HL-60/S4 treated with phorbol 12-myristate 13-acetate at 8.2 ng/mL for 4 days and 3 days (cell line): ENCODE results near the gene OBSCN.

Source experiments
- in situ Hi-C: fragments of 300-500 bp; cut with MboI; formaldehyde crosslinking; loops from 2 replicates; pipeline ENCODE4 v1.15.0; 2022; ENCODE audit warnings: low sequenced_read_pairs

OBSCN gene

DNA sequence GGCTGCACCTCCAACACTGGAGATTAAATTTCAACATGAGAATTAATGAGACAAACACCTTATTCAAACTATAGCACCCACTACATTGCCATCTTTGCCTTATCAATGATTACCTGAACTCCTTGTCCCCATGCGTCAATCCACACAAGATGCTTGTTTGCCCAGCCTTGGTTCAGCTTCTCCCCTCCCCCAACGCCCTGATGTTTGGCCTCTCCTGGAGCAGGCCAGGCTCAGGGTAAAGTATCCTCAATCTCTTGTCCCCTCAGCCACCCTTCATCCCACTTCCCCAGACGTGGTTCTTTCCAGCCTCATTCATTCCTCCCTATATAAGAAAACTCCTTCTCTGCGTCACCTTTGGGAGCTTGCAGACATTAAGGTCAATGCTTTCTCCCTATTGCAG, 220.6 kb downstream of the OBSCN start:
- in situ Hi-C loops = no loop called here
